Adrenal gland (tissue), 12 donors: ENCODE results near the gene ZNF230. TPM values are rescaled to one million over a fixed set of nuclear protein-coding genes. Genes with fewer than 3 reads are reported as not detected.
A peak's percentile ranks its signal among the peaks of the same experiment; 100 is the strongest.

Experiments used
- DNase-seq, 7 donors: peaks; one replicate each; pipeline ENCODE4 v3.0.0-alpha.2; 2019 to 2020
- H3K27ac ChIP-seq, 5 donors: fragments of 200-600 bp; sonication (generic) in 4 of 5; 1 replicate in 3 of 5; 2 replicates in 2 of 5; pipeline versions ENCODE4 v1.5.1 to v1.8.0; 2016 to 2020; ENCODE audit warnings: mild to moderate bottlenecking in 1 of 5
- H3K27me3 ChIP-seq: fragments of 200-600 bp; 2 replicates; pipeline ENCODE4 v1.8.0; 2021
- H3K36me3 ChIP-seq, 2 donors: fragments of 200-600 bp; replicated peaks in 1 of 2; 1 replicate in 1 of 2; 2 replicates in 1 of 2; pipeline versions ENCODE4 v1.5.1 to v1.8.0; 2018 to 2022
- H3K4me1 ChIP-seq, 2 donors: fragments of 200-600 bp; replicated peaks in 1 of 2; 1 replicate in 1 of 2; 2 replicates in 1 of 2; pipeline versions ENCODE4 v1.5.1 to v1.8.0; 2018 to 2021
- H3K4me3 ChIP-seq, 4 donors: fragments of 200-600 bp; sonication (generic) in 3 of 4; one replicate each; pipeline ENCODE4 v1.5.1; 2016 to 2018
- H3K9me3 ChIP-seq, 3 donors: fragments of 200-600 bp; sonication (generic) in 1 of 3; replicated peaks in 1 of 3; 1 replicate in 2 of 3; 2 replicates in 1 of 3; pipeline versions ENCODE4 v1.5.1 to v1.8.0; 2016 to 2021
- POLR2A ChIP-seq, 2 donors: fragments of 450-650 bp; IDR thresholded peaks; one replicate each; pipeline ENCODE4 v1.6.1; 2017; ENCODE audit warnings: antibody characterized with exemption in 2 of 2, mild to moderate bottlenecking in 2 of 2, moderate library complexity in 1 of 2
- WGBS, 4 donors: extraction: QIAGEN DNeasy Blood & Tissue Kit in 2 of 4; methylation state at CpG; one replicate each; pipeline versions ENCODE4 v1.1.5 to v1.1.7; 2013 to 2017; 5-methylcytosine and 5-hydroxymethylcytosine counted together
- intact Hi-C, 2 donors: fragments of 100-400 bp; cut with DNase I; formaldehyde crosslinking; loops; one replicate each; pipeline versions ENCODE4 v1.14.1 to v1.15.0; 2022 to 2023
- polyA plus RNA-seq, 3 donors: library from polyadenylated mRNA; stranded (reverse); fragments of 200-250 nt in 2 of 3; fragments of 350-450 nt in 1 of 3; fragmentation: Illumina TruSeq in 1 of 3; extraction: RNeasy Lipid Tissue Mini Kit (QIAGEN cat#74804) in 1 of 3; gene quantifications; one replicate each; pipeline ENCODE4 v1.2.3, GENCODE V29; 2013 to 2014
- small RNA-seq, 2 donors: library from RNA; depleted of rRNA; stranded (forward); fragments of <200 nt; gene quantifications; one replicate each; pipeline ENCODE3, GENCODE V24; 2016
- total RNA-seq, 9 donors: library from RNA; depleted of rRNA in 4 of 9; stranded (reverse); fragments of >200 nt in 4 of 9; fragments of 120-200 nt in 1 of 9; fragmentation: NEBNext Ultra II Directional in 1 of 9; extraction: Animal tissue kit (Norgen Biotek cat#: 25700) in 1 of 9; gene quantifications; one replicate each; pipeline versions ENCODE4 v1.1.0 to v1.2.4, GENCODE V29; 2013 to 2023
- TF ChIP-seq, protein P1 (sequence below), 6 experiments: fragments of 450-650 bp in 4 of 6; fragments of 200-600 bp in 2 of 6; sonication (generic) in 1 of 6; IDR thresholded peaks; 1 replicate in 5 of 6; 2 replicates in 1 of 6; pipeline versions ENCODE4 v1.5.1 to v1.8.0; 2016 to 2021; ENCODE audit warnings: antibody characterized with exemption in 6 of 6, mild to moderate bottlenecking in 2 of 6, moderate library complexity in 1 of 6
- donor health status: healthy with polysubstance abuse.
- donor health status: Bipolar disorder and iron deficiency.
- donor health status: DM: yes; HTN: yes; CAD: no.
- donor health status: DM: no; HTN: no; CAD: no.
- donor health status: DM: no; HTN: no; CAD: no.
- donor health status: DM: yes; HTN: yes; CAD: no.

ZNF230 gene
- total and polyA plus RNA-seq, 12 donors: 1.4 to 6.1 (median 3.7) TPM

DNA sequence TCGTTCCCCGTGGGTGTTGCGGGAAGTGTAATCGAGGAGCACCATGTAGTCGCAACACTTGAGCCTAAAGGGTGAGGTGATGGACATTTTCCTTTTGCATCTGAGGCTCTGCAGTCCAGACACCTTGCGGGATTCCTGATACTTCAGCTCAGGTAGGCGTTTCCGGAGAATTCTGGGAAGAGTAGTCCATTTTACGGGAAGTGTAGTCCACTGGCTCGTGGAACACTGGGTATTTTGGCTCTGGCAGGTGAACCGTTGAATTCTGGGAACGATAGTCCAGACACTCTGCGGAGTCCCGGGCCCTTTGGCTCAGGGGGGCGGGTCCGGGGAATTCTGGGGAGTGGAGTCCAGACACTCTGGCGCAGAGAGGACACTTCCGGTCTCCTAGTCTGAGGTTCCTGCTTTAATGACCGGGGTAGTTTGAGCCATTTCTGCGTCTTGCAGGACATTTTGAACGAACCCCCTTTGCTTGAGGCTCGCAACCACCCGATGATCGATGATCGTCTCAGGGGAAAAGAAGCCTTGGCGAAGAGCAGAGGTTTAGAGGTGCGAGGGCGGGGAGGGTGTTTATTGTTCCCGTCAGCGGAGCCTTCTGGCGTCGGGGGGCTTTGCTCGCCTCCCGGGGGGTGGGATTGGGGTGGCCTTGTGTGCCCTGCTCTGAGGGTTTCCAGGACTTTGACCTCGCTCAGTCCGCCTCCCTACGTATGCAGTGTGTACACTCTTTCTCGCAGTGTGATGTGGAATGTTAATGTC is 49.1 kb downstream of the ZNF230 start, which contains the start of gene ZNF223:
TSS of gene ZNF223 (plus strand) at position 387 of the 753 bp plus-strand sequence. CDS start 3,141 bp downstream, outside the sequence.
- no peaks in the 10 kb centered on the region for H3K27me3 ChIP-seq
- H3K4me3 ChIP-seq: peak within 1 kb of the TSS; percentile 46 to 86 (median 59)
- H3K27ac ChIP-seq: peak within 1 kb of the TSS in 3 of 5 donors; percentile 41 to 83 (median 48)
- TF ChIP-seq, protein P1, sequence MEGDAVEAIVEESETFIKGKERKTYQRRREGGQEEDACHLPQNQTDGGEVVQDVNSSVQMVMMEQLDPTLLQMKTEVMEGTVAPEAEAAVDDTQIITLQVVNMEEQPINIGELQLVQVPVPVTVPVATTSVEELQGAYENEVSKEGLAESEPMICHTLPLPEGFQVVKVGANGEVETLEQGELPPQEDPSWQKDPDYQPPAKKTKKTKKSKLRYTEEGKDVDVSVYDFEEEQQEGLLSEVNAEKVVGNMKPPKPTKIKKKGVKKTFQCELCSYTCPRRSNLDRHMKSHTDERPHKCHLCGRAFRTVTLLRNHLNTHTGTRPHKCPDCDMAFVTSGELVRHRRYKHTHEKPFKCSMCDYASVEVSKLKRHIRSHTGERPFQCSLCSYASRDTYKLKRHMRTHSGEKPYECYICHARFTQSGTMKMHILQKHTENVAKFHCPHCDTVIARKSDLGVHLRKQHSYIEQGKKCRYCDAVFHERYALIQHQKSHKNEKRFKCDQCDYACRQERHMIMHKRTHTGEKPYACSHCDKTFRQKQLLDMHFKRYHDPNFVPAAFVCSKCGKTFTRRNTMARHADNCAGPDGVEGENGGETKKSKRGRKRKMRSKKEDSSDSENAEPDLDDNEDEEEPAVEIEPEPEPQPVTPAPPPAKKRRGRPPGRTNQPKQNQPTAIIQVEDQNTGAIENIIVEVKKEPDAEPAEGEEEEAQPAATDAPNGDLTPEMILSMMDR (IDR thresholded peaks at IDR 0.05): no peak
- peak in 1 of 2 donors; percentile 49 for TF ChIP-seq POLR2A (IDR thresholded peaks at IDR 0.05)
- peaks cover 0 to 6% of the 10 kb centered on the region in 2 donors for H3K36me3 ChIP-seq
- H3K4me1 ChIP-seq: peaks cover 7 to 14% of the 10 kb centered on the region in 2 donors
- no peaks in the 10 kb centered on the region for H3K9me3 ChIP-seq
- 1 to 2% (median 1%) methylated on average over 26 to 38 of the region's 38 CpGs for WGBS, 4 donors
- peak; percentile 94 to 99 (median 96) for DNase-seq
- intact Hi-C loops: no loop called here

DNA sequence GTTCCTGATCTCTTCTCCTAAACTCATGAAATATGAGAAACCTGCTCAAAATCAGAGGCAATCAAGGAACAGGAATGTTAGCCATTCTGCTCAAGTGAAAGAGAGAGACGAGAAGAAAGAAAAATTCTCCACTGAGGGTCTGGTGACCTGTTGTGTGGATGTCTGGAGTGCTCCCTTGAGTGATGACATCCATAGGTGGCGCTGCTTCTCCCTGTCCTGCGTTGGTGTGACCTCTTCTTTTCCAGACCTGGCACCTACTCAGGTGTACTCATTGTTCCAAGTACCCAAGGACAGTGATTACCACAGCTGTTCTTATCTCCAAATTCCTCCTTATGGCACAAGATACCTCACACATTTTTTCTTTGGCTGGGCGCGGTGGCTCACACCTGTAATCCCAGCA is 53.1 kb downstream of the ZNF230 start:
- intact Hi-C loops: no loop called here
- TF ChIP-seq, protein P1 (IDR thresholded peaks at IDR 0.05): no peak
- TF ChIP-seq POLR2A (IDR thresholded peaks at IDR 0.05): no peak
- H3K36me3 ChIP-seq: peaks cover 0 to 21% of the 10 kb centered on the region in 2 donors
- no peak for DNase-seq
- H3K27me3 ChIP-seq: no peaks in the 10 kb centered on the region
- H3K27ac ChIP-seq: no peak overlapping the region
- WGBS, 4 donors: 92 to 100% (median 94%) methylated on average over 5 of the region's 5 CpGs
- H3K4me3 ChIP-seq: no peak overlapping the region
- H3K9me3 ChIP-seq: no peaks in the 10 kb centered on the region
- H3K4me1 ChIP-seq: peaks cover 7 to 14% of the 10 kb centered on the region in 2 donors

DNA sequence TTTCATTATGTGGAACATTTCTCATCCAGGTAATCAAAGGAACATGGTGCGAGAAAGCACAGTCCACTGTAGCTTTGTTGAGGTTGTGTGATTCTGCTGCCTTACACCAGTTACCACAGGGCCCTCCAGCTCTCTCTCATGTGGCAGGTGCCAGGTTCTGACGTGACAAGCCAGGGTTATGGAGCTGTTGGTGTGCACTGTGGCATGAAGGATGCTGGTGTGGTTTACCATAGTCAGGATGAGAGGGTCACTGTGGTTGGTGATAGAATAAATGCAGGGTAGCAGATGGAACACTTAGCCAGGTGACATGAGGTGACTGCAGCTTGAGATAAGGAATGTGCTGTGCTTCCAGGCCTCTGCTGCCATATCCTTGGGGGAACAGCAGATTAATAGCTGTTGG is 56.5 kb downstream of the ZNF230 start:
- no peaks in the 10 kb centered on the region for H3K4me1 ChIP-seq
- 89 to 96% (median 92%) methylated on average over 2 of the region's 2 CpGs for WGBS, 4 donors
- TF ChIP-seq, protein P1 (IDR thresholded peaks at IDR 0.05): no peak
- TF ChIP-seq POLR2A (IDR thresholded peaks at IDR 0.05): no peak
- no peak overlapping the region for H3K4me3 ChIP-seq
- no peak for DNase-seq
- no peaks in the 10 kb centered on the region for H3K9me3 ChIP-seq
- peaks cover 0 to 49% of the 10 kb centered on the region in 2 donors for H3K36me3 ChIP-seq
- H3K27me3 ChIP-seq: no peaks in the 10 kb centered on the region
- intact Hi-C loops: no loop called here
- H3K27ac ChIP-seq: no peak overlapping the region

DNA sequence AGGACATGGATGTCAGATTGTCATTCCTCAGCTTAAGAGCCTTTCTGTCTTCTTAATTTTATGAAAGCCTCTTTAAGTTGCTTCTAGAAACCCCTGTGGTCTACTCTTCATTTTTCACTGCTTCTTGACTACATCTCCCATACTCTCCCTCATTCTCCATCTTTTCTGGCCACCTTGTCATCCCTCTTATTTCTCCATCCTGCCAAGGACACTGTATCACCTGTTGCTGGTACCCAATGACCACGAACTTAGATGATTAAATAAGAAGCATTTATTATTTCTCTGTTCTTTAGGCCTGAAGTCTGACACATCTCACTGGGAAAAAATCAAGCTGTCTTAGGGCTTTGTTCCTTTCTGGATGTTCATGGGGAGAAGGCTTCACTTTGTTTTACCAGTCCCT is 58.3 kb downstream of the ZNF230 start:
- no peak for DNase-seq
- Histone ChIP-seq H3K27me3 (no peaks in the 10 kb centered on the region), H3K27ac (no peak overlapping the region), H3K4me1 (no peaks in the 10 kb centered on the region), H3K36me3 (peaks cover 0 to 43% of the 10 kb centered on the region in 2 donors), H3K9me3 (peaks cover 0 to 7% (median 0%) of the 10 kb centered on the region in 3 donors), H3K4me3 (no peak overlapping the region)
- TF ChIP-seq POLR2A (IDR thresholded peaks at IDR 0.05): no peak
- TF ChIP-seq, protein P1 (IDR thresholded peaks at IDR 0.05): no peak
- WGBS, 4 donors: 88 to 100% (median 96%) methylated on average over 1 of the region's 1 CpG
- intact Hi-C loops: no loop called here

Small RNAs within 50 kb of the gene (small RNA-seq; reads per million reads assigned to genes)
- gene AC006213.5: 0 reads per million in 2 donors

Other genes starting within 250 kb of the ZNF230 start
- 10 to 100 TPM; 19.4 to 58.5 (median 34.4) TPM for gene SMG9, start 248.0 kb upstream of the ZNF230 start, total RNA-seq
- 10 to 100 TPM; 39.9 to 63.2 (median 51.6) TPM for gene SMG9, start 248.0 kb upstream of the ZNF230 start, polyA plus RNA-seq
- 1 to 10 TPM in 3 of 9 donors, under 1 TPM in 6; 0.22 to 2.9 (median 0.52) TPM for gene KCNN4, start 222.0 kb upstream of the ZNF230 start, total RNA-seq
- gene KCNN4, start 222.0 kb upstream of the ZNF230 start, polyA plus RNA-seq: 10 to 100 TPM in 1 of 3 donors, 1 to 10 TPM in 1, under 1 TPM in 1; 0.48 to 13.0 (median 3.2) TPM
- 1 to 10 TPM in 5 of 9 donors, under 1 TPM in 3, not detected in 1; 0.35 to 3.0 (median 1.2) TPM for gene LYPD5, start 200.5 kb upstream of the ZNF230 start, total RNA-seq
- under 1 TPM; 0.32 to 0.55 (median 0.40) TPM for gene LYPD5, start 200.5 kb upstream of the ZNF230 start, polyA plus RNA-seq
- 10 to 100 TPM in 4 of 9 donors, 1 to 10 TPM in 5; 2.8 to 24.1 (median 8.2) TPM for gene ZNF283, start 175.6 kb upstream of the ZNF230 start, total RNA-seq
- 1 to 10 TPM; 2.4 to 5.5 (median 5.0) TPM for gene ZNF283, start 175.6 kb upstream of the ZNF230 start, polyA plus RNA-seq
- 1 to 10 TPM in 7 of 9 donors, under 1 TPM in 1, not detected in 1; 0.55 to 6.5 (median 2.3) TPM for gene ZNF404, start 119.0 kb upstream of the ZNF230 start, total RNA-seq
- 10 to 100 TPM in 1 of 3 donors, 1 to 10 TPM in 2; 2.1 to 31.4 (median 7.0) TPM for gene ZNF404, start 119.0 kb upstream of the ZNF230 start, polyA plus RNA-seq
- 10 to 100 TPM; 12.7 to 22.4 (median 17.0) TPM for gene ZNF45, start 67.7 kb upstream of the ZNF230 start, total RNA-seq
- gene ZNF45, start 67.7 kb upstream of the ZNF230 start, polyA plus RNA-seq: 10 to 100 TPM in 1 of 3 donors, 1 to 10 TPM in 2; 5.8 to 16.0 (median 6.5) TPM
- gene ZNF221, start 51.7 kb upstream of the ZNF230 start, total RNA-seq: 10 to 100 TPM in 4 of 9 donors, 1 to 10 TPM in 5; 3.8 to 12.8 (median 9.2) TPM
- gene ZNF221, start 51.7 kb upstream of the ZNF230 start, polyA plus RNA-seq: 1 to 10 TPM; 2.6 to 4.0 (median 3.1) TPM
- gene ZNF155, start 18.8 kb upstream of the ZNF230 start, total RNA-seq: 10 to 100 TPM in 4 of 9 donors, 1 to 10 TPM in 5; 2.6 to 18.8 (median 9.9) TPM
- gene ZNF155, start 18.8 kb upstream of the ZNF230 start, polyA plus RNA-seq: 10 to 100 TPM; 10.9 to 13.0 (median 12.0) TPM
- 10 to 100 TPM in 1 of 9 donors, 1 to 10 TPM in 8; 2.3 to 10.9 (median 4.5) TPM for gene ZNF222, start 22.4 kb downstream of the ZNF230 start, total RNA-seq
- gene ZNF222, start 22.4 kb downstream of the ZNF230 start, polyA plus RNA-seq: 1 to 10 TPM; 4.1 to 7.8 (median 4.5) TPM
- 10 to 100 TPM in 1 of 9 donors, 1 to 10 TPM in 8; 1.6 to 12.5 (median 6.2) TPM for gene ZNF223, start 49.1 kb downstream of the ZNF230 start, total RNA-seq
- 1 to 10 TPM; 4.9 to 6.6 (median 4.9) TPM for gene ZNF223, start 49.1 kb downstream of the ZNF230 start, polyA plus RNA-seq
- 1 to 10 TPM; 1.8 to 4.3 (median 2.9) TPM for gene ZNF284, start 69.2 kb downstream of the ZNF230 start, total RNA-seq
- 1 to 10 TPM; 1.1 to 2.7 (median 2.0) TPM for gene ZNF284, start 69.2 kb downstream of the ZNF230 start, polyA plus RNA-seq
- gene ZNF224, start 91.4 kb downstream of the ZNF230 start, total RNA-seq: 10 to 100 TPM; 14.6 to 35.1 (median 29.8) TPM
- gene ZNF224, start 91.4 kb downstream of the ZNF230 start, polyA plus RNA-seq: 10 to 100 TPM; 14.5 to 44.6 (median 30.8) TPM
- gene ZNF225, start 110.4 kb downstream of the ZNF230 start, total RNA-seq: 10 to 100 TPM in 1 of 9 donors, 1 to 10 TPM in 8; 3.3 to 10.3 (median 7.5) TPM
- gene ZNF225, start 110.4 kb downstream of the ZNF230 start, polyA plus RNA-seq: 1 to 10 TPM; 2.5 to 5.3 (median 3.0) TPM
- gene ZNF234, start 138.6 kb downstream of the ZNF230 start, total RNA-seq: 10 to 100 TPM in 8 of 9 donors, 1 to 10 TPM in 1; 5.9 to 19.4 (median 13.6) TPM
- 10 to 100 TPM in 1 of 3 donors, 1 to 10 TPM in 2; 2.4 to 11.0 (median 5.1) TPM for gene ZNF234, start 138.6 kb downstream of the ZNF230 start, polyA plus RNA-seq
- 10 to 100 TPM; 18.9 to 97.7 (median 47.0) TPM for gene ZNF226, start 162.1 kb downstream of the ZNF230 start, total RNA-seq
- gene ZNF226, start 162.1 kb downstream of the ZNF230 start, polyA plus RNA-seq: 10 to 100 TPM; 21.9 to 70.2 (median 32.1) TPM
- 10 to 100 TPM in 7 of 9 donors, 1 to 10 TPM in 2; 4.7 to 33.2 (median 19.8) TPM for gene ZNF227, start 209.6 kb downstream of the ZNF230 start, total RNA-seq
- 10 to 100 TPM in 1 of 3 donors, 1 to 10 TPM in 2; 4.7 to 15.5 (median 5.2) TPM for gene ZNF227, start 209.6 kb downstream of the ZNF230 start, polyA plus RNA-seq